Sigmoid colon (tissue), 7 donors: ENCODE results near the gene MS4A4E. TPM values are rescaled to one million over a fixed set of nuclear protein-coding genes. Genes with fewer than 3 reads are reported as not detected.
A peak's percentile ranks its signal among the peaks of the same experiment; 100 is the strongest.

Experiments used
- DNase-seq: peaks from one replicate; pipeline ENCODE4 v3.0.0-alpha.2; 2019
- H3K27ac ChIP-seq, 4 donors: fragments of 200-600 bp; sonication (generic); one replicate each; pipeline ENCODE4 v1.5.1; 2016 to 2019; ENCODE audit warnings: mild to moderate bottlenecking in 1 of 4
- H3K27me3 ChIP-seq, 3 donors: fragments of 200-600 bp; sonication (generic); one replicate each; pipeline ENCODE4 v1.5.1; 2019; ENCODE audit warnings: mild to moderate bottlenecking in 1 of 3
- H3K36me3 ChIP-seq, 4 donors: fragments of 200-600 bp; sonication (generic); one replicate each; pipeline ENCODE4 v1.5.1; 2016 to 2019
- H3K4me1 ChIP-seq, 4 donors: fragments of 200-600 bp; sonication (generic); one replicate each; pipeline ENCODE4 v1.5.1; 2017 to 2019
- H3K4me3 ChIP-seq, 4 donors: fragments of 200-600 bp; sonication (generic); one replicate each; pipeline ENCODE4 v1.5.1; 2017 to 2019; ENCODE audit warnings: mild to moderate bottlenecking in 2 of 4, moderate library complexity in 1 of 4
- H3K9me3 ChIP-seq, 4 donors: fragments of 200-600 bp in 3 of 4; sonication (generic) in 3 of 4; one replicate each; pipeline versions ENCODE4 v1.5.1 to v1.6.1; 2013 to 2019
- EP300 ChIP-seq, 4 donors: sonication (generic); formaldehyde crosslinking; IDR thresholded peaks; one replicate each; pipeline ENCODE4 v1.6.1; 2017; ENCODE audit warnings: antibody characterized with exemption in 4 of 4
- POLR2A ChIP-seq, 2 donors: fragments of 450-650 bp; IDR thresholded peaks; one replicate each; pipeline ENCODE4 v1.6.1; 2016; ENCODE audit warnings: antibody characterized with exemption in 2 of 2, mild to moderate bottlenecking in 2 of 2, moderate library complexity in 2 of 2
- POLR2AphosphoS5 ChIP-seq, 4 donors: sonication (generic); formaldehyde crosslinking; IDR thresholded peaks; one replicate each; pipeline ENCODE4 v1.6.1; 2017; ENCODE audit warnings: antibody characterized with exemption in 4 of 4
- WGBS, 2 donors: extraction: QIAGEN DNeasy Blood & Tissue Kit; methylation state at CpG; one replicate each; pipeline ENCODE4 v1.1.7; 2013; 5-methylcytosine and 5-hydroxymethylcytosine counted together
- intact Hi-C: fragments of 100-400 bp; cut with DNase I; formaldehyde crosslinking; loops from one replicate; pipeline ENCODE4 v1.15.1; 2023
- polyA plus RNA-seq, 3 donors: library from polyadenylated mRNA; stranded (reverse); fragments of 200-250 nt; gene quantifications; one replicate each; pipeline ENCODE4 v1.2.3, GENCODE V29; 2013
- total RNA-seq, 4 donors: library from RNA; depleted of rRNA; stranded (reverse); fragments of >200 nt; gene quantifications; one replicate each; pipeline ENCODE4 v1.1.0, GENCODE V29; 2016
- TF ChIP-seq, protein P1 (sequence below), 4 experiments: fragments of 450-650 bp in 3 of 4; fragments of 200-600 bp in 1 of 4; IDR thresholded peaks; one replicate each; pipeline ENCODE4 v1.5.1; 2016 to 2019; ENCODE audit warnings: antibody characterized with exemption in 4 of 4, mild to moderate bottlenecking in 3 of 4, moderate library complexity in 2 of 4
- donor health status: healthy with polysubstance abuse.
- donor health status: Bipolar disorder and iron deficiency.
- donor health status: healthy.

The MS4A4E gene
- total and polyA plus RNA-seq, 7 donors: 0.48 to 11.1 (median 7.5) TPM; not detected in 2

DNA sequence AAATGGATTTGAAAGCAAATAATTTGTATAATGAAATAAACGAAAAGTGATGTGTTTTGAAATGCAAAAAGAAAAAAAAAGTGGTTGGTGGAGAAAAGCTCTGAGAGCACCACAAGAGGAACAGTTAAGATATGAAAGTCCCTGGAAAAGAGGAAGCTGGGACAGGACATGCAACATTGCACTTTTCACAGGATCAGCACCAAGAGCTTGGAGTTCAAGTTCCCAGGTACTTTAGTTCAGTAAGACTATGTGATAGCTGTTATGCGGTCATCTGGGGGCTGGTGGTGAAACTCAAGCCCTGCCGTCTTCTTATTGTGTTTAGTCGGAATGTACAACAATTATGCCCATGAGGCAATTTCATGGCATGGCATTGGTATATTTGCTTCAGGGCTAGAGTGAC, 20.5 kb upstream of the MS4A4E start:
- Histone ChIP-seq H3K27me3 (peaks cover 0 to 3% (median 0%) of the 10 kb centered on the region in 3 donors), H3K27ac (no peak overlapping the region), H3K36me3 (no peaks in the 10 kb centered on the region), H3K4me1 (no peaks in the 10 kb centered on the region), H3K4me3 (no peak overlapping the region), H3K9me3 (peaks cover 0 to 3% (median 0%) of the 10 kb centered on the region in 4 donors)
- no peak for TF ChIP-seq POLR2A (IDR thresholded peaks at IDR 0.05)
- TF ChIP-seq EP300 (IDR thresholded peaks at IDR 0.05): no peak
- TF ChIP-seq, protein P1, sequence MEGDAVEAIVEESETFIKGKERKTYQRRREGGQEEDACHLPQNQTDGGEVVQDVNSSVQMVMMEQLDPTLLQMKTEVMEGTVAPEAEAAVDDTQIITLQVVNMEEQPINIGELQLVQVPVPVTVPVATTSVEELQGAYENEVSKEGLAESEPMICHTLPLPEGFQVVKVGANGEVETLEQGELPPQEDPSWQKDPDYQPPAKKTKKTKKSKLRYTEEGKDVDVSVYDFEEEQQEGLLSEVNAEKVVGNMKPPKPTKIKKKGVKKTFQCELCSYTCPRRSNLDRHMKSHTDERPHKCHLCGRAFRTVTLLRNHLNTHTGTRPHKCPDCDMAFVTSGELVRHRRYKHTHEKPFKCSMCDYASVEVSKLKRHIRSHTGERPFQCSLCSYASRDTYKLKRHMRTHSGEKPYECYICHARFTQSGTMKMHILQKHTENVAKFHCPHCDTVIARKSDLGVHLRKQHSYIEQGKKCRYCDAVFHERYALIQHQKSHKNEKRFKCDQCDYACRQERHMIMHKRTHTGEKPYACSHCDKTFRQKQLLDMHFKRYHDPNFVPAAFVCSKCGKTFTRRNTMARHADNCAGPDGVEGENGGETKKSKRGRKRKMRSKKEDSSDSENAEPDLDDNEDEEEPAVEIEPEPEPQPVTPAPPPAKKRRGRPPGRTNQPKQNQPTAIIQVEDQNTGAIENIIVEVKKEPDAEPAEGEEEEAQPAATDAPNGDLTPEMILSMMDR (IDR thresholded peaks at IDR 0.05): no peak
- no peak for TF ChIP-seq POLR2AphosphoS5 (IDR thresholded peaks at IDR 0.05)
- intact Hi-C loops: no loop called here
- no peak for DNase-seq
- WGBS, 2 donors: 83 to 85% methylated on average over 4 of the region's 4 CpGs

DNA sequence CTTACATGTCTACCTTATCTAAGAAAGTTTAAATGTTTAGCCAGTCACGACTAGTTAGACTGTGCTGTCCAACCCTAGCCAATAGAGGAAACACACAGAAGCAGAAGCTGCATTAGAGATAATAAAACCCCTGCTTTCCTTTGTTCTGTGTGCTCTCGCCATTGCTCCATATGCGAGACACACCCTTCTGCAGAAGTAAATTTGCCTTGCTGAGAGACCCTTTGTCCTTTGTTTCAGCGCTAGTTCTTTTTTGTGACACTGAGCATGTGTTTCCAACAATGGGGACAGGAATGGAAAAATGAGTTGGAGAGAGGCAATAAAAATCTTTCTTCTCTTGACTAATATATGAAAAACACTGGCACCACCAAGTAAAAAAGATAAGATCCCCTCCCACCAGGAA, 18.1 kb upstream of the MS4A4E start:
- intact Hi-C loops: no loop called here
- WGBS, 2 donors: 80 to 81% methylated on average over 4 of the region's 4 CpGs
- H3K27ac ChIP-seq: no peak overlapping the region
- H3K9me3 ChIP-seq: peaks cover 0 to 3% (median 0%) of the 10 kb centered on the region in 4 donors
- no peaks in the 10 kb centered on the region for H3K36me3 ChIP-seq
- DNase-seq: no peak
- no peaks in the 10 kb centered on the region for H3K4me1 ChIP-seq
- TF ChIP-seq POLR2AphosphoS5 (IDR thresholded peaks at IDR 0.05) (no peak), POLR2A (IDR thresholded peaks at IDR 0.05) (no peak), EP300 (IDR thresholded peaks at IDR 0.05) (no peak)
- TF ChIP-seq, protein P1 (IDR thresholded peaks at IDR 0.05): no peak
- no peak overlapping the region for H3K4me3 ChIP-seq
- no peaks in the 10 kb centered on the region for H3K27me3 ChIP-seq

DNA sequence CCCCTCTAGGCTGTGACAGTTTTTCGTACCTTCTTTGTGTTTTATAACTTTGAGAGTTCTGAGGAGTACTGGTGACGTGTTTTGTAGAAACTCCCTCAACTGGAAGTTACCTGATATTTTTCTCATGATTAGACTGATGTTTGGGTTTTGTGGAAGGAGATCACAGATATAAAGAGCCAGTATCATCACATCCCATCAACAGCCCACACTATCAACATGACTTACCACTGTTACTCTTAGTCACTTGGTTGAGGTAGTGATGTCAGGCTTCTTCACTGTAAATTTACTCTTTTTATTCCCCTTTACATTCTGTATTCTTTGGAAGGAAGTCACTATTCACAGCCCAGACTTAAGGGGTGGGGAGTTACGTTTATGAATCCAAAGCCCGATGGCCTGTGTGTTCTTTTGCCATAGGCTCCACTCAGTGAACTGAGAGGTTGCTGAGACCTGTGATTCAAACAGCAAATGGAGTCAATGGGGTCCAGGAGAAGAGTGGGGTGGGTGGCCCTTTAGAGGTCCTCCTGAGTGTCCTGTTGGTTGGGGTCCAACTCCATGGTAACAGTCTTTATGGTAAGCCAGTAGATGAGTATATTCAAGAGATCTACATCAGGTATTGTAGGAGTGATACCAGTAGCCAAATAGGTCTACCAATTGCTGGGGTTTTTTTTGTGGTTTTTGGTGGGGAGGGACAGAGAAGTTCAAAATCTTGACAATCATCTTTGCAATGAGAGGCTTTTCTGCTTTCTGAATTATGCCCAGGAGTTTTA, 15.2 kb upstream of the MS4A4E start:
- no peak for DNase-seq
- intact Hi-C loops: no loop called here
- peaks cover 0 to 9% (median 0%) of the 10 kb centered on the region in 4 donors for H3K9me3 ChIP-seq
- H3K4me3 ChIP-seq: no peak overlapping the region
- WGBS, 2 donors: 91 to 93% methylated on average over 4 of the region's 4 CpGs
- no peaks in the 10 kb centered on the region for H3K27me3 ChIP-seq
- H3K36me3 ChIP-seq: no peaks in the 10 kb centered on the region
- no peaks in the 10 kb centered on the region for H3K4me1 ChIP-seq
- TF ChIP-seq, protein P1 (IDR thresholded peaks at IDR 0.05): no peak
- TF ChIP-seq EP300 (IDR thresholded peaks at IDR 0.05): no peak
- TF ChIP-seq POLR2AphosphoS5 (IDR thresholded peaks at IDR 0.05): no peak
- no peak for TF ChIP-seq POLR2A (IDR thresholded peaks at IDR 0.05)
- no peak overlapping the region for H3K27ac ChIP-seq

DNA sequence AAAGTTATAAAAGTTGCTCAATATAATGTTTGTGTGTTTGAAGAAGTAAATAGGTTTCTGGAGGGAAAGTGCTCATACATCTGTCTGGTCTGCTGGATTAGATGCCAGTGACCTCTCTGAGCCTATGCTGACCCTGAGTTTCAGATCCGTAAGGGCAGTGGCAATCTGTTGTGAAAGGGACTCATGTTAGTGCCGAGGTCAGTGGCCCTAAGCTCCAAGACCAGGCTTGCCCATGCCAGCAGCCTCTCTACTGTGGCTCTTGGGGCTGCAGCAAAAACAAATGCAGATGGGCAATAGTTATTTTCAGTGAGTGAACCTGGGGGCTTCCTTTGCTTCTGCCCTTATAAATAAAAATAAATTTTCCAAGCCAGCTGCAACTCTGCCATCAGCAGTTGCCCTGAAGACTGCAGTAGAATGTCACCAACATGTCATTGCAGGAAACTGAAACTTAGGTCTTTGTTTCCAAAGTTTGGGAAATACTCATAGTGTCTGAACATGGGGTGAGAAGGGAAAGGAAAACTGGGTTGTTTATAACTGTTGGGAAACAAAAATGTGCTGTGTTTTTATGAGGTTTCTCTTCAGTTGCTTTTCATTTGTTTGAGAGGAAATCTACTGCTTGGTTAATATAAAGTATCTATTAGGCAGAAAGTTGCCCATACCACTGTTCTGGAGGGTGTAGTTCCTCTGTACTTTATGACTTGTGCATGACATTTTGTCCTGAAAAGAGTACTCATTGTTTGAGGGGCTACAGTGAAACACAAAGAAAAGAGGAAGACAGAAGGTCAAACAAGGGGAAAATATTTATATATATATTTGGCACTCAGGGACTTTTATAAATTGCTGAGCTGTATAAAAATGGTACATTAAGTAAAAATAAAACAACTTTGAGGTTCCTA, 9.5 kb upstream of the MS4A4E start:
- no peak for DNase-seq
- Histone ChIP-seq H3K36me3 (no peaks in the 10 kb centered on the region), H3K4me3 (no peak overlapping the region), H3K27me3 (no peaks in the 10 kb centered on the region), H3K4me1 (no peaks in the 10 kb centered on the region), H3K27ac (peak overlapping the region in 1 of 4 donors; percentile 35), H3K9me3 (peaks cover 0 to 7% (median 0%) of the 10 kb centered on the region in 4 donors)
- 39 to 70% methylated on average over 2 of the region's 2 CpGs for WGBS, 2 donors
- TF ChIP-seq POLR2A (IDR thresholded peaks at IDR 0.05): no peak
- no peak for TF ChIP-seq POLR2AphosphoS5 (IDR thresholded peaks at IDR 0.05)
- TF ChIP-seq, protein P1 (IDR thresholded peaks at IDR 0.05): no peak
- TF ChIP-seq EP300 (IDR thresholded peaks at IDR 0.05): peak in 1 of 4 donors; percentile 56
- intact Hi-C loops: loop anchor here (5.0 kb wide), 1 partner anchor 500 kb away; no protein-coding TSS in a partner anchor
